Activated CD8-positive, alpha-beta memory T cell treated with anti-CD3 and anti-CD28 coated beads, Interleukin-2, amount 10 ng/mL, durations not matched to agents 7 days and 5 days (primary cell): ENCODE measurements around the gene NDFIP2. TPM values are rescaled to one million over a fixed set of nuclear protein-coding genes. Genes with fewer than 3 reads are reported as not detected.

Experiments used
- ATAC-seq: fragments of 150-1000 bp; cut with Tn5 transposase; one replicate; pipeline ENCODE4 v1.10.0; 2021; ENCODE audit warnings: moderate library complexity
- CTCF ChIA-PET: fragments of 350-600 bp; sonication (Branson Sonifier 250); formaldehyde crosslinking; loops from one replicate; lab custom pipeline; 2021; ENCODE audit warnings: antibody characterized with exemption; lab: Charles Lee
- DNase-seq: peaks from one replicate; pipeline ENCODE4 v3.0.0-alpha.2; 2020
- H3K27ac Mint-ChIP-seq: one replicate; pipeline ENCODE4 v1.8.0; 2021; ENCODE audit warnings: mild to moderate bottlenecking, mixed read lengths
- H3K27me3 Mint-ChIP-seq: one replicate; pipeline ENCODE4 v1.8.0; 2021; ENCODE audit warnings: mixed read lengths
- H3K36me3 Mint-ChIP-seq: one replicate; pipeline ENCODE4 v1.8.0; 2021; ENCODE audit warnings: mild to moderate bottlenecking, mixed read lengths
- H3K4me1 Mint-ChIP-seq: one replicate; pipeline ENCODE4 v1.8.0; 2021; ENCODE audit warnings: mixed read lengths
- H3K4me3 Mint-ChIP-seq: one replicate; pipeline ENCODE4 v1.8.0; 2021; ENCODE audit warnings: mild to moderate bottlenecking, moderate library complexity, mixed read lengths
- H3K9me3 Mint-ChIP-seq: one replicate; pipeline ENCODE4 v1.8.0; 2022; ENCODE audit warnings: low read depth, mixed read lengths
- total RNA-seq, 2 experiments: library from RNA; stranded (reverse); gene quantifications; one replicate each; pipeline ENCODE4 v1.2.3, GENCODE V29; 2021

Gene NDFIP2
- total RNA-seq, 2 experiments from 2014 or later, result 50.8 to 124 TPM

DNA sequence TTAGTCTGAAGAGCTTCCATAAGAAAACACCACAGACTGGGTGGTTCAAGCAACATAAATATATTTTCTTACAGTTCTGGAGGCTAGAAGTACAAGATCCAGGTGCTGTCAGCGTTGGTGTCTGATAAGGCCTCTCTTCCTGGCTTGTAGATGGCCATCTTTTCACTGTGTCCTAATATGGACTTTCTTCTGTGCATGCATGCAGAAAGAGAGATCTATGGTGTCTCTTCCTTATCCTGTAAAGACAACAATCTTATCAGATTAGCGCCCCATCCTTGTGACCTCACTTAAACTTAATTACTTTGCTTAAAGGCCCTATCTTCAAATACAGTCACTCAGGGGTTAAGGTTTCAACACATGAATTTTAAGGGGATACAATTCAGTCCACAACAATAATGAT is 14.1 kb upstream of the NDFIP2 start:
- Mint-ChIP-seq H3K27me3 (no peaks in the 10 kb centered on the region), H3K4me1 (peaks cover 18% of the 10 kb centered on the region), H3K36me3 (peaks cover 9% of the 10 kb centered on the region), H3K4me3 (no peak overlapping the region), H3K27ac (no peak overlapping the region), H3K9me3 (no peaks in the 10 kb centered on the region)
- DNase-seq, result no peak
- CTCF ChIA-PET, result no interaction called here
- ATAC-seq, result no peak

DNA sequence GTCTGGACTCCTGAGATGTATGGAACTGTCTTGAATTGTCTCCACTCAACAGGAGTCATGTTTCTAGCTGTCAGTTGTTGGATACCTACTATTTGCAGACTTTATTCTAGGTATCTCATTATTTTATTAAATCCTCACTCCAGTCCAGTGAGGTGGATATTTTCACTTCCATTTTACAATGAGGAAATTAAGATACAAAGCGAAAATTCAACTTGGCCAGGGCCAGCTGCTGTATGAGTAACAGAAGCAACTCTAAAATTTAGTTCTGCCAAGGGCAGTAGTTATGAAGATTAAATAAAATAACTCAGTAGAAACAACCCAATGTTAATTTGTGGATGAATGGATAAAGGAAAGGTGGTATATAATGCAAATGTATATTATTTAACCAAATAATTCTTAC is 12.6 kb upstream of the NDFIP2 start:
- ATAC-seq (no peak), DNase-seq (no peak)
- Mint-ChIP-seq H3K36me3 (peaks cover 10% of the 10 kb centered on the region), H3K27me3 (no peaks in the 10 kb centered on the region), H3K9me3 (no peaks in the 10 kb centered on the region), H3K27ac (no peak overlapping the region), H3K4me1 (peaks cover 12% of the 10 kb centered on the region), H3K4me3 (no peak overlapping the region)
- CTCF ChIA-PET, result interaction anchor here (0.6 to 1.3 kb wide), 3 partner anchors 10 to 14 kb away, joined by 3 to 4 read pairs (median 3); partner anchors contain the start of gene NDFIP2

DNA sequence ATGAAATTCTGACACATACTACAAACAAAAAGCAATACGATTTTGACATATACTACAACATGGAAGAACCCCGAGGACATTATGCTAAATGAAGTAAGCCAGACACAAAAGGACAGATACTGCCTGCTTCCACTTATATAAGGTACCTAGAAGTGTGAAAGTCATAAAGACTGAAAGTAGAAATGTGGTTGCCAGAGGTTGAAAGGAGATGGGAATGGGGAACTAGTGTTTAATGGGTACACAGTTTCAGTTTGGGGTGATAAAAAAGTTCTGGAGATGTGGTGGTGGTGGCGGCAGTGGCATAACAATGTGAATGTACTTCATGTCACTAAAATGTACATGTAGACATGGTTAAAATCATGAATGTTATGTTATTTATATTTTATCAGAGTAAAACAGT is 12.1 kb upstream of the NDFIP2 start:
- ATAC-seq (no peak), DNase-seq (no peak)
- Mint-ChIP-seq H3K4me3 (no peak overlapping the region), H3K9me3 (no peaks in the 10 kb centered on the region), H3K27ac (no peak overlapping the region), H3K27me3 (no peaks in the 10 kb centered on the region), H3K36me3 (peaks cover 9% of the 10 kb centered on the region), H3K4me1 (peaks cover 9% of the 10 kb centered on the region)
- CTCF ChIA-PET, result interaction anchor here (0.6 to 0.8 kb wide), 2 partner anchors 12 to 14 kb away, joined by 3 to 4 read pairs; partner anchors contain the start of gene NDFIP2

DNA sequence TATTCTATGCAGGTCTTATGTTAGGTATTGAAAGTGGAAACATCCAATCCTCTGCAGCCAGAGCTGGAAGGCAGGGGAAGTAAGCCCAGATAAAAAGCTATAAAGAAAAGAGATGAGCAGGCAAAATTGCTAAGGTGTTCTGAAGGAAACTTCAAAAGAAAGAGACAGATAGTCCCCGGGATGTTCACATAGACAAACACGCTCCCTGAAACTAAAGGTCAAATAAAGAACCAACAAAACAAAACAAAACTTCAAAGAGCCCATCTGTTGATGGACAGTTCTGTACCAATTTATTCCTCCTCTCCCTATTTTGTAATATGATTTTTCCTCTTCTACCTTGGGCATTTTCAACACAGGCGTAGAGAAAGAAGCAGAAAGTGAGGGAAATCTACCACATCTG is 11.3 kb upstream of the NDFIP2 start:
- H3K36me3 Mint-ChIP-seq, result peaks cover 15% of the 10 kb centered on the region
- H3K9me3 Mint-ChIP-seq, result no peaks in the 10 kb centered on the region
- H3K27me3 Mint-ChIP-seq, result no peaks in the 10 kb centered on the region
- no peak for DNase-seq
- no peak for ATAC-seq
- H3K4me3 Mint-ChIP-seq, result no peak overlapping the region
- no peak overlapping the region for H3K27ac Mint-ChIP-seq
- CTCF ChIA-PET, result no interaction called here
- H3K4me1 Mint-ChIP-seq, result peaks cover 9% of the 10 kb centered on the region

DNA sequence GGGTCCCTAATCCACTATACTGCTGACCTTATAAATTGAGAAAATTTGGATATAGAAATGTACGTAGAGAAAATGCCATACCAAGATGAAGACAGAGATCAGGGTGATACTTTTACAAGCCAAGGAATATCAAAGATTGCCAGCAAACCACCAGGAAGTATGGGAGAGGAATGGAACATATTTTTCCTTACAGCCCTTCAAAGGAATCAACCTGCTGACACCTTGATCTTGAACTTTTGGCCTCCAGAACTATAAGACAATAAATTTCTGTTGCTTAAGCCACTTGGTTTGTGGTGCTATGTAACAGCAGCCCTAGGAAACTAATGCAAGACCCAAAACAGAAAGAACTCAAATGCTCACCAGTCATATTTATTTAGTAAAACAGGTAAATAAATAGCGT is 10.3 kb upstream of the NDFIP2 start:
- Mint-ChIP-seq H3K27me3 (no peaks in the 10 kb centered on the region), H3K9me3 (no peaks in the 10 kb centered on the region), H3K4me1 (peaks cover 9% of the 10 kb centered on the region), H3K36me3 (peaks cover 19% of the 10 kb centered on the region), H3K4me3 (no peak overlapping the region), H3K27ac (no peak overlapping the region)
- DNase-seq (no peak), ATAC-seq (no peak)
- CTCF ChIA-PET, result no interaction called here

DNA sequence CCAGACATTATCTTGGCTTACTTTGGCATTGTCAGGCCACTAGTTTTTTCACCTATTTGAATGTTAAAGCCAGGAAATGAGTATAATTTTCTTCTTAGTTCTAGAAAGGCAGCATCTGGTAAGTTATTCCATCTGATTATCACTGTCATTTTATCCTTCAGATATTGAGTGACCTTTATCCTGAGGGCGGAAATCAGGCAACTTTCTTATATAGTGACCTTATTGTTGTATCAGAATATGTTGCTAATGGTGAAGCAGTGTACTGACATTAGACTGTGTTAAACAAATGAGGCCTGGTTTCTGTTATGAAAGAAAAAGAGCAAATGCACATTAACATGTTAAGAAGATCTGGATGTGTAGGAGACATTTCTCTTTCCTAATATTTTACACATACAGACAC is 5.4 kb upstream of the NDFIP2 start:
- no peak overlapping the region for H3K4me3 Mint-ChIP-seq
- ATAC-seq (no peak), DNase-seq (no peak)
- peaks cover 14% of the 10 kb centered on the region for H3K36me3 Mint-ChIP-seq
- no peaks in the 10 kb centered on the region for H3K9me3 Mint-ChIP-seq
- CTCF ChIA-PET, result no interaction called here
- peaks cover 10% of the 10 kb centered on the region for H3K4me1 Mint-ChIP-seq
- H3K27ac Mint-ChIP-seq, result no peak overlapping the region
- peaks cover 9% of the 10 kb centered on the region for H3K27me3 Mint-ChIP-seq

DNA sequence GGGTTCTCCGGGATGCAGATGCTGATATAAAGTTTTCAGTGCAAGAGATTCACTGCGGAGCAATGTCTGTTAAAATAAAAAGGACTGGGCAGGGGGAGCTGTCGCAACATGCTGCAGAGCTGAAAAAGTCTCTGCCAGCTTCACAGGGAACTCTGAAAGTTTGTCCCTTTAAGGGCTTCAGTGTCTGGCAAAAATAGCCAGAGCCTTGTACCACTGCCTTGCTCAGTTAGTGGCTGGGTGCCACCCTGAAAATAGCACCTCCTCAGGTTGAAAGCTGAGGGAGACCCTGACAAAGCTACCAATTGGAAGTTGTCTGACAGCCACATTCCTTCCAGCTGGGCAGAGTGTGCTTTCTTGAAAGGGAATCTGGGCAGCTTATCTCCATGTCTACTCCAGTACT is 3.0 kb upstream of the NDFIP2 start:
- CTCF ChIA-PET, result interaction anchor here (1.2 to 1.6 kb wide), 3 partner anchors 10 to 48 kb away, joined by 3 to 4 read pairs (median 3); no protein-coding TSS in a partner anchor
- no peak overlapping the region for H3K4me3 Mint-ChIP-seq
- no peak overlapping the region for H3K27ac Mint-ChIP-seq

DNA sequence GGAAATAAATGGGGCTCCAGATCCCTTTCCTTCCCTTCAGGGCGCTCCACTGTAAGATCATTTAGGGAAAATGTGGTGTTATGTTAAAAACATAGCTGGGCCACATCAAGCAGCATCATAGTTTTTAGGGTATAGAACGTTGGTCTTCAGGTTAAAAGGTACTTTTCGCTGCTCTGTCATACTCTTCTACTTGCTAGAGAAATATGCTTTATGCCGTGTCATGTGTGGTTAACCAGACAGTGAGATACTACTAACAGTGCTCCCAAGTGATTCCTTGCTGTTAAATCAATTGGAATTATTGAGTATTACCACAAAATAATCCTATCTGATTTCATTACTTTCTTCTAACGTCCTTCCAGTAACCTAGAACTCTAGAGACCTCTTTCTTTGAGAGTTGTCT is 1.1 kb upstream of the NDFIP2 start:
- H3K9me3 Mint-ChIP-seq, result no peaks in the 10 kb centered on the region
- H3K36me3 Mint-ChIP-seq, result peaks cover 16% of the 10 kb centered on the region
- H3K27ac Mint-ChIP-seq, result no peak overlapping the region
- no peak for DNase-seq
- H3K4me1 Mint-ChIP-seq, result peaks cover 41% of the 10 kb centered on the region
- CTCF ChIA-PET, result interaction anchor here (2.2 kb wide), 1 partner anchor 88 kb away, joined by 7 read pairs; no protein-coding TSS in a partner anchor
- no peak for ATAC-seq
- no peak overlapping the region for H3K4me3 Mint-ChIP-seq
- peaks cover 12% of the 10 kb centered on the region for H3K27me3 Mint-ChIP-seq

More for the DNA sequence above, 3.0 kb upstream of the NDFIP2 start:
- H3K4me1 Mint-ChIP-seq, result peaks cover 24% of the 10 kb centered on the region
- H3K36me3 Mint-ChIP-seq, result peaks cover 23% of the 10 kb centered on the region
- no peak for DNase-seq
- no peaks in the 10 kb centered on the region for H3K9me3 Mint-ChIP-seq
- H3K27me3 Mint-ChIP-seq, result peaks cover 12% of the 10 kb centered on the region
- ATAC-seq, result no peak

DNA sequence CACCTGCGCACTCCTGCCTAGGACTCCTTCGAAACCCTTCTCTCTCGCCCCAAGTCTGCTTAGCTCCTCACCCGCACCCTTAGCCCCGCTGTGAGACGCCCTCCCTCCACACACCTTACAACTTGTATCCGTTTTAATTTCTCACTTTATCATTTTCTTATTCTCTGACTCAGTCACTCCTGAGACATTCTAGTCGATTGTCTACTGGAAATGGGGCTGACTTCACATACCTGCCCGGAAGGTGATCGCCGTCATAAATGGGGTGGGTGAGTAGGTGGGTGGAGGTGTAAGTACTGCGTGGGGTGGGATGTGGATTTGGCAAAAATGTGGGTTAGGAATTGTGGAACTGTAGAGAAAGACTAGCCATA is 714 bp downstream of the NDFIP2 start:
- Mint-ChIP-seq H3K36me3 (peaks cover 25% of the 10 kb centered on the region), H3K9me3 (no peaks in the 10 kb centered on the region), H3K27me3 (peaks cover 12% of the 10 kb centered on the region), H3K4me1 (peaks cover 57% of the 10 kb centered on the region), H3K27ac (peak overlapping the region; percentile 84), H3K4me3 (peak overlapping the region; percentile 91)
- CTCF ChIA-PET, result interaction anchor here (0.6 to 5.0 kb wide), 23 partner anchors 10 to 90 kb away, joined by 3 to 41 read pairs (median 4); partner anchors contain the start of gene RBM26
- ATAC-seq, result peak; percentile 48
- DNase-seq, result peak; percentile 66

DNA sequence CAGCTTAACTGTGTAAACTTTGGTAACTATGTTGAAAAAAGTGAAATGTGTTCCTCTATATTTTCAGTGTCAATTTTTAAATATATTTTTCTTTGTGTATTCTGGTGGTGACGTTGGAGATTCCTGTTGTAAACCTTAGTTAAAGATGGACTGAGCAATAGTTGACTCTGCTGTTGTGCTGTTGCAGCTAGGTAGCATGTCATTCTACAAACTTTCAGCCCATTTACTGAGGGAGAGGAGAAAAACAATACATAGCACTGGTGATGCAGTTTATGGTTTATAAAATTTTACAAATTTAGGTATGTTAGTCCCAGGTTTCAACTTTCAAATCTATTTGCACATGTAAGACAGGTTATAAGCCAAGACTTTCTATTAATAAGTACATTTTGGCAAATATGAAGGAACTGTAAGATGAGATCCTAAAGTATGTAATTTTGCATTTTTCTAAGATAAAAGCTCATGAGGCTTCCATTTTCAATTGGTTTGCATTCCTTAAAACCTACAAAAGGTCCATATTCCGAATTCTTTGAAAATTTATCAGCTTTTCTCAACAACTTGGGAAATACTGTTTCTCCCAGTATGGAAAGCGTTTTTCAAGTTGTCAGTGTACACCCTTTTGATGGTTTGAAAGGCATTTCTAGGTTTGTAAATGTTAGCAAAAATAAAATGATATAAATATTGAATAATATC is 1.5 kb downstream of the NDFIP2 start:
- DNase-seq, result no peak
- Mint-ChIP-seq H3K4me1 (peaks cover 65% of the 10 kb centered on the region), H3K36me3 (peaks cover 32% of the 10 kb centered on the region), H3K27me3 (peaks cover 12% of the 10 kb centered on the region), H3K4me3 (peak overlapping the region; percentile 91), H3K9me3 (no peaks in the 10 kb centered on the region), H3K27ac (peak overlapping the region; percentile 84)
- CTCF ChIA-PET, result interaction anchor here (0.7 to 5.0 kb wide), 14 partner anchors 10 to 91 kb away, joined by 3 to 41 read pairs (median 4); partner anchors contain the start of gene RBM26
- no peak for ATAC-seq

DNA sequence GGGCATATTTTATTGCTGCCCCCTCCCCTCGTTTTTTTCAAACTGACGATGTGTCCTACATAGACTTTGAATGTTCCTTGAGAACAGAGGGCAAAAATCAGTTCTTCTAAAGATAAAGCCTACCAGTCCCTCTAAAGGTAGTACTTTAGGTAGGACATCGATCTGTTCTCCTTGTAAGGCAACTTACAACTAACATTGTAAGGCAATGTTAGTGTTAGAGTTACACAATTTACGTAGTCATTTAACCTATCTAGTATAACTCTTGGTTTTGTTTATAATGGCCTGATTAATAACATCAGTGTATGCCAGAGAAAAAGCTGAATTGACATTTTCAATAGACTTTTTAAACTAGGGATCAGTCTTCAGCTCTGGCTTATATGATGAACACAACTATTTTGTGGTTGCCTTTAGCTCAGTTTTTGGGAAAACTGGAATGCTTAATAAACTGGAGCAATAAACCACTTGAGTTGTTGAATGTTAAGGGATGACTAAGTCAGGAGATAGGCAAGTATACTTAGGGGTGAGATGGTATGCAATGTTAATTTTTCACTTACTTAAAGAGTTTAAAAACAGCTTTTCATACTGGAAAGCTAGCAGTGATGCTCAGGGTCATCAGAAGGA is 2.2 kb downstream of the NDFIP2 start:
- H3K4me1 Mint-ChIP-seq, result peaks cover 72% of the 10 kb centered on the region
- ATAC-seq, result no peak
- DNase-seq, result no peak
- H3K9me3 Mint-ChIP-seq, result no peaks in the 10 kb centered on the region
- peak overlapping the region; percentile 66 for H3K27ac Mint-ChIP-seq
- peaks cover 32% of the 10 kb centered on the region for H3K36me3 Mint-ChIP-seq
- CTCF ChIA-PET, result interaction anchor here (0.7 to 5.0 kb wide), 12 partner anchors 9 to 92 kb away, joined by 3 to 41 read pairs (median 4); partner anchors contain the start of gene RBM26
- peak overlapping the region; percentile 77 for H3K4me3 Mint-ChIP-seq
- H3K27me3 Mint-ChIP-seq, result peaks cover 10% of the 10 kb centered on the region

DNA sequence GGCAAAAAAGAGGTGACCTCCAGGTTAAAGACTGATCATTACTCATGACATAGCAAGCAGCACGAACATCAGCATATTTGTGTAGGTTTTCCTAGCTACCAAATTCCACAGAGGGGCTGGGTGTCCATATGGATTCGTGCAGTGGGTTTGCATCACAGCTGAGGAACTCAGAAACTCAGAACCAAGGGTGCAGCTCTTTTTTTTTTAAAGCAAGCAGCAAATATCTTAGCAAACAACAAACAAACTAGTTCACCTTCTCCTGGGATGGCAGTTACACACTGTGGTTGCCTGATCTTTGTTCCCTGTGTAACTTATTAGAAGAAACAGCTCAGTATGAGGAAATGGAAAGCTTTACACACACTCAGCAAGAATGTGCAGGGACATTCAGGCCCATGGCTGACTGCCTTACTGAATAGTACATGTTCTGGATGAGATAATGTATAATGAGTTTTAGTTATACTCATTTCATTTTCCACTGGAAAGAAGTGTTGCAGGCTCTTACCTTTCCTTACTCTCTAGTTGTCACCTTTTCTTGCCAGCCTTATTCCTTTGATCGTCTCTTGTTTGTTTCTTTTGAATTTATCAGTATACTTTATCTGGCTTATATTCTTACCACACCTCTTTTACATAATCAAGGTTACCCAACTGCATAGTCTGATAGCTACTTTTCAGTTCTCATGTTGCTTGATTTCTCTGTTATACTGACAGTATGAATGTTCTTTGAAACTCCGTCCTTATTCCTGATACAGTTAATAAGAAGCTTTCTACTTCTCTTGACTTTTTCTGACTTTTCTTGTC is 4.3 kb downstream of the NDFIP2 start:
- no peaks in the 10 kb centered on the region for H3K9me3 Mint-ChIP-seq
- peaks cover 3% of the 10 kb centered on the region for H3K27me3 Mint-ChIP-seq
- DNase-seq (no peak), ATAC-seq (no peak)
- H3K4me3 Mint-ChIP-seq, result peak overlapping the region; percentile 29
- peak overlapping the region; percentile 31 for H3K27ac Mint-ChIP-seq
- H3K4me1 Mint-ChIP-seq, result peaks cover 77% of the 10 kb centered on the region
- H3K36me3 Mint-ChIP-seq, result peaks cover 47% of the 10 kb centered on the region
- CTCF ChIA-PET, result interaction anchor here (0.8 to 5.0 kb wide), 11 partner anchors 8 to 61 kb away, joined by 3 to 41 read pairs (median 3); no protein-coding TSS in a partner anchor
